AG10803 (cell line): ENCODE measurements around the gene AGAP1.

ENCODE experiments used
- DNase-seq: peaks from one replicate; pipeline ENCODE4 v3.0.0; 2010; ENCODE audit warnings: low read depth
- H3K4me3 ChIP-seq: 2 replicates; pipeline ENCODE4 v1.5.1; 2011; ENCODE audit warnings: mild to moderate bottlenecking, low read length, control low read depth
- TF ChIP-seq, protein P1 (sequence below): conservative IDR thresholded peaks from 2 replicates; pipeline ENCODE4 v1.5.1; 2011; ENCODE audit warnings: mild to moderate bottlenecking, low read length, control low read depth, inconsistent platforms

AGAP1 gene

DNA sequence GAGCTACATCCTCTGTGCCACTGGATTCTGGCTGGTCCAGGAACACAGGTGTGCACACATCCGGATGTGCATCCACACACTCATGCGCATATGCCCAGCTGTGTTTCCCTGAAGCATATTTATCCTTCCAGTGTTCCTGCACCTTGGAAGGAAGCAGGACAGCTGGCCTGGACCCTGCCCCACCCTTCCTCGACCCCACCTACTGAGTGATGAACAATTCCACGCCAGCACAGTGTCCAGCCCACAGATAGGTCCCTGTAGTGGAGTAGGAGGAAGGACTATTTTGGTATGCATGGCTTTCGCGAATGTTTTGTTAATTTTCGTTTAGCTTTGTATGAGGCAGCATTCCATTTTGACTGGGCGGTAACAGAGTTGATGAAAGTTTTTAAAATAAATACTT is 211.5 kb downstream of the AGAP1 start:
- no peak overlapping the region for H3K4me3 ChIP-seq
- no peak for DNase-seq
- TF ChIP-seq, protein P1, sequence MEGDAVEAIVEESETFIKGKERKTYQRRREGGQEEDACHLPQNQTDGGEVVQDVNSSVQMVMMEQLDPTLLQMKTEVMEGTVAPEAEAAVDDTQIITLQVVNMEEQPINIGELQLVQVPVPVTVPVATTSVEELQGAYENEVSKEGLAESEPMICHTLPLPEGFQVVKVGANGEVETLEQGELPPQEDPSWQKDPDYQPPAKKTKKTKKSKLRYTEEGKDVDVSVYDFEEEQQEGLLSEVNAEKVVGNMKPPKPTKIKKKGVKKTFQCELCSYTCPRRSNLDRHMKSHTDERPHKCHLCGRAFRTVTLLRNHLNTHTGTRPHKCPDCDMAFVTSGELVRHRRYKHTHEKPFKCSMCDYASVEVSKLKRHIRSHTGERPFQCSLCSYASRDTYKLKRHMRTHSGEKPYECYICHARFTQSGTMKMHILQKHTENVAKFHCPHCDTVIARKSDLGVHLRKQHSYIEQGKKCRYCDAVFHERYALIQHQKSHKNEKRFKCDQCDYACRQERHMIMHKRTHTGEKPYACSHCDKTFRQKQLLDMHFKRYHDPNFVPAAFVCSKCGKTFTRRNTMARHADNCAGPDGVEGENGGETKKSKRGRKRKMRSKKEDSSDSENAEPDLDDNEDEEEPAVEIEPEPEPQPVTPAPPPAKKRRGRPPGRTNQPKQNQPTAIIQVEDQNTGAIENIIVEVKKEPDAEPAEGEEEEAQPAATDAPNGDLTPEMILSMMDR, result no peak

DNA sequence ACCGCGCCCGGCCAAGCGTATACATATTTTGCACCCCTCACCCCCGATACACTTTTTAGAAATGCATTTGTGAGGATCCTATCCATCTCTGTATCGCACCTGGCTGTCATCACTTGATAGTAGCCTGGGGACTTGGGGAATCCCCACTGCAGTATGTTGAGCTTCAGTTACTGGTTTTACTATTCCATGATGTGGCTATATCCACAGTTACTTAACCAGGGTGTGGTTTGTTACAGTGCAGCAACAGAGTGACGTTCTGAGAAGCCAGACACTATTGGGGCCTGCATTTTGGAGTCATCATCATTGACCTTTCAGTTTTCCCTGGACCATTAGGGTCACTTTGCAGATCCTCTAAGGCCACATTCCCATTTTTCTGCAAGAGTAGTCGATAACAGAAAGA is 212.7 kb downstream of the AGAP1 start:
- DNase-seq, result no peak
- no peak overlapping the region for H3K4me3 ChIP-seq
- TF ChIP-seq, protein P1, result no peak

DNA sequence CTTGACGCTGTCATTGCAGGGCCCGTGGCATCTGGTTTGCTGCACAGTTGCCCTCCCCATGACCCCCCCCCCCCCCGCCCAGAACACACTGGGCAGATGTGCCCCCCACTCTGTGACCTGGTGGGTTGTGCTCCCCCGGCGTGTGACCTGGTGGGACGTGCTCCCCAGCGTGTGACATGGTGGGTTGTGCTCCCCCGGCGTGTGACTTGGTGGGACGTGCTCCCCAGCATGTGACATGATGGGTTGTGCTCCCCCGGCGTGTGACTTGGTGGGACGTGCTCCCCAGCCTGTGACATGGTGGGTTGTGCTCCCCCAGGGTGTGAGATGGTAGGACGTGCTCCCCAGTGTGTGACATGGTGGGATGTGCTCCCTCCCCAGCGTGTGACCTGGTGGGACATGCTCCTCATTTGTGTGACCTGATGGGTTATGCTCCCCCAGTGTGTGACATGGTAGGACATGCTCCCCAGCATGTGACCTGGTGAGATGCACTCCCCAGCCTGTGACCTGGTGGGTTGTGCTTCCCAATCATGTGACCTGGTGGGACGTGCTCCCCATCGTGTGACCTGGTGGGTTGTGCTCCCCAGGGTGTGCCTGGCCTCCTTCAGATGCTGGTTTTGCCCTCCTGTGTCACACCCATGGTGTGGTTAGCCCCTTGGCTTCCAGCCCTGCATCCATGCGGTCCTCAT is 213.7 kb downstream of the AGAP1 start:
- no peak for DNase-seq
- TF ChIP-seq, protein P1, result no peak

DNA sequence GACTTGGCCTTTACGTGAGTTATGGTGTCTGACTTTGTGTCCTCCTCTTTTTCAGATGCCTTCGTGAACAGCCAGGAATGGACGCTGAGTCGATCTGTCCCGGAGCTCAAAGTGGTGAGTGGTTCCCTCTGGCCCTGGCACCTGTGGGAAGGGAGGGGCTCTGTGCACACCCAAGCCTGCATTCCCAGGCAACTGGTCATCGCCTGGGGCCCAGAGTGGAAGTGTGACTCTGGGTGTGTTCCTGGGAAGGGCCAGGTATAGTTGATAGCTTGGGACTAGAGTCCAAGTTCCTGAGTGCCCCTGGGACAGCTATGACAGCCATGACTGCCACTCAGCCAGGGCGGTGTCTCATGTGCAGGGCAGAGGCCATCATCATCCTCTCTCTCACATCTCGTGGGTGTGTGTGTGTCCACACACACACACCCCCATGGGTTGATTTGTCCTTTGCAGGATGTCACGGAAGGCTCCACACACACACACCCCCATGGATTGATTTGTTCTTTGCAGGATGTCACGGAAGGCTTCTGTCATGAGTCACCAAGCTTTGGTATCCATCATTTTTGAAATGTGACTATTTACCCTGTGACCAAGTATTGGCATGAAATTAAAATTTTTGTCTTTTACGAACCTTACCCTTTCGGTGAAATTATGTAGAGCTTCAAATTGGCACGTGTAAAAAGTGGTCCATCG is 215.4 kb downstream of the AGAP1 start:
- peak; percentile 61 for DNase-seq
- TF ChIP-seq, protein P1, result no peak
- no peak overlapping the region for H3K4me3 ChIP-seq

More for the DNA sequence above, 213.7 kb downstream of the AGAP1 start:
- no peak overlapping the region for H3K4me3 ChIP-seq

DNA sequence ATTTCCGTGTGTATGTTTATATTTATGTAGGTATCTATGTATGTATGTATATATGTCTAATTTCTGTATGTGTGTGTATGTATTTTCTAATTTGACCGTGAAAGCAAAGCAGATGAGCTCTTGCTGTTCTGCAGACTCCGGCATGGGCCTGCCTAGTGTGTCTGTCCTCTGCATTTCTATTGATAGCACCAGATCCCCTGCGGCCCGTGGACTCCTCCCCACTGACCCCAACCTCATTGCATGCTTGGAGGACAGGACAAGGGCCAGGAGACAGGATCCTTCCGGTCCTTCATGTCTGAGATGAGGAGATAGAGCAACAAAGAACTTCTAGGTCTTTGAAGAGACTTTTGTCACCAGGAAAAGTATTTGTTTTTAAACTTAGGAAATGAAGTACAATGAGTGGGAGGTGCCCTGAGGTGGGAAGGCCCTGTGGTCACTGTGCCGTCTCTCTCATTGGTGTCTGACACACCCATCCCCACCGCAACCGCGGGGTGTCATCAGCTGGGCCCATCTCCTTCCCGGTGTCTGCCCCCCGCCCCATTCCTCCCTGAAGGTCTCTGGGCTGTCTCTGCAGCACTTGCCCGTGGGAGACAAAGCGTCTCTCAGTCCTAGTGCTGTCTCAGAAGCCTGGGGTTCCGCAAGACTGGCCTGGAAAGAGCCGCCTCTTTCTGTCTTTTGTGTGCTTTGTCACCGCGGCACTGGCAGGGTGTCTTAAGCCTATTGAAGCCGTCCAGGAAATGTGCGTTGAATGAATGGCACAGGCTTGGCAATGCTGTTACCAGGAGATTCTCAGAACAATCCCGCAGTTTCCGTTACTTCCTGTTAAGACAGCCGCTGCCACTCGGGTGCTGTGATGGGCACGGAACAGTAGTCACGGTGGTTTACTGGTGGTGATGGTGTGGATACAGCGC is 216.4 kb downstream of the AGAP1 start:
- TF ChIP-seq, protein P1, result no peak
- no peak overlapping the region for H3K4me3 ChIP-seq
- no peak for DNase-seq

DNA sequence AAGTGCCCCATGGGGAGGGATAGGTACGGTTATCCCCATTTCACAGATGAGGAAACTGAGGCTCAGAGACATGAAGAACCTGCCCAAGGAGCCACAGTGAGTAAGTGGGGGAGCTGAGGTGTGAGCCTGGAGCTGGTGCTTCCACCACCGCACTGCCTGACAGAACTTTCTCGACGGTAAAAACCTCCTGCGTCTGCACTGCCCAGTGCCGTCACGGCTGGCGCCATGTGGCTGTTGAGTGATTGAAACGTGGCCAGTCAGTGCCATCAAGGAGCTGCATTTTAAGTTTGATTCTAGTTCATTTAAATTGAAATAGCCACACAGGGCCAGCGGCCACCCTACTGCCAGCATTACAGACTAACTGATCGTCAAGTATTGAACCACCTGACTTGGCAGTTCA is 217.1 kb downstream of the AGAP1 start:
- H3K4me3 ChIP-seq, result no peak overlapping the region
- TF ChIP-seq, protein P1, result no peak
- DNase-seq, result no peak
